HG03139 (cell line): ENCODE results near the gene CMPK1.
"Not testable (repeated sequence)": the region's sequence is repeated elsewhere in the genome, so short reads cannot be mapped to it uniquely, and the experiment has no call there.

Experiments
- ATAC-seq: cut with Tn5 transposase; IDR thresholded peaks from one replicate; pipeline ENCODE4 v1.9.1; 2021; ENCODE audit not compliant: unreplicated experiment

The CMPK1 gene

DNA sequence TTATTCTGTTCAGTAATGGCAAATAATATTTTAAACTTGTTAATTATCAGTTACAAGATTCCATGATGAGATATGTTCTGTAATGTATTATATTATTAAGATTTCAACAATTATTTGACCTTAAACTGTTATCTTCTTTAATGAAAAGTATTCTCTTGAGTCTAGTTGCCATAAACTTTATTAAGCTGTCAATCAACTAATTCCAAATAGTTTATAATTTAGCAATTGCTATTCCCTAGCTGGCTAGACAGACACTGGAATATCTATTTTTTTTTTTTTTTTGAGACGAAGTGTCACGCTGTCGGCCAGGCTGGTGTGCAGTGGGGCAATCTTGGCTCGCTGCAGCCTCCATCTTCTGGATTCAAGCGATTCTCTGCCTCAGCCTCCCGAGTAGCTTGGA lies 3.8 kb downstream of the CMPK1 start:
- ATAC-seq = no peak

DNA sequence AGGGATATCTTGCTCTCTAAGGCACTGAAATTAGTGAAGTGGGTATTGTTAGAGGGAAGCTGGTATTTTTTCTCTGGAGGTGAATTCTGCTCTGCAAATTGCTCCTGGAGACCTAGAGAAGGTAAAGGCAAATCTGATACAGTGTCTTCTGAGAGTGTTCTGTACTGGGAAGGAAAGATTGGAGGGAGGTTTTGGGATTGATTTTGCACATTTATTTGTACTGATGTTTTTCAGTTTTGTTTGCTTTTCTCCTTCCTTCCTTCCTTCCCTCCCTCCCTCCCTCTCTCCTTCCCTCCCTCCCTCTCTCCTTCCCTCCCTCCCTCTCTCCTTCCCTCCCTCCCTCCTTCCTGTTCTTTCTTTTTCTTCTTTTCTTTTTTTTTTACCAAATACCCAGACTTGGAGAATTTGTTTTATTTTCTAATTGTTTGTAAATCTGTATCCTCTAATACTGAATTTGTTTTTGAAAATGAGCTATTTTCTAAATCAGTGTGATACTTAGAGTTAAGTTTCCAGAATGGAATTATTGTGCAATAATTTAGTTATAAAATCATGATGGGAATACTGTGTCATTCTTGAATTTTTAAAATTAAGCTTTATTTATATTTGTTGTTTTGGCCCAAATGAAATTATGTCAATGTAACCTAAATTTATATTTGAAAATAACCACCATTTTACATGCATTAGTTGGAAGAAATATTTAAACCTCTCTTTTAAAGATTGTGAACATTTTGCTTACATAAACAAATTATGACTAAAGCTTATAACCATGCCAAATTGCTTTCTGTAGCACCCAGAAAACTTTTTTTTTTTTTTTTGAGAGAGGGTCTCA lies 4.9 kb downstream of the CMPK1 start:
- no peak for ATAC-seq

DNA sequence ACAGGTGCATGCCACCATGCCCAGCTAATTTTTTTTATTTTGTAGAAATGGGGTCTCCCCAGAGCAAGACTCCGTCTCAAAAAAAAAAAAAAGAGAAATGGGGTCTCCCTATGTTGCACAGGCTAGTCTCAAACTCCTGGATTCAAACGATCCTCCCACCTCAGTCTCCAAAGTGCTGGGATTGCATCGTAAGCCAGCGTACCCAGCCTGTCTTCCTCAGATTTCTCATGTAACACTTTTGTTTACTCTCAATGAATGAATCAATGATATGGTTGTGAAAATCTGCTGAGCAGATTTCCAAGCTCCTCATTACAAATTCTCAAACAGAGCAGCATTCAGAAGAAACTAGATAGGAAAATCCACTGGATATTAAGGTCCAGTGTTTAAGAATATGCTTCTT lies 6.6 kb downstream of the CMPK1 start:
- ATAC-seq = no peak

DNA sequence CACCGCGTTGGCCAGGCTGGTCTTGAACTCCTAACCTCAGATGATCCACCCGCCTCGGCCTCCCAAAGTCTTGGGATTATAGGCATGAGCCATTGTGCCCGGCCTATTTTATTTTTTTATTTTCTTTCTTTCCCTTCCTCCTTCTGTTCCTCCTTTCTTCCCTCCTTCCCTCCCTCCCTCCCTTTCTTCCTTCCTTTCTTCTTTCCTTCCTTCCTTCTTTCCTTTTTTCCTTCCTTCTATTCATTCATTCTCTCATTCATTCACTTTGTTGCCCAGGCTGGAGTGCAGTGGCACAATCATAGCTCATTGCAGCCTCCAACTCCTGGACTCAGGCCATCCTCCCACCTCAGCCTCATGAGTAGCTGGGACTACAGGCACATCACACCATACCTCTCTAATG lies 13.4 kb downstream of the CMPK1 start:
- ATAC-seq = not testable (repeated sequence)

DNA sequence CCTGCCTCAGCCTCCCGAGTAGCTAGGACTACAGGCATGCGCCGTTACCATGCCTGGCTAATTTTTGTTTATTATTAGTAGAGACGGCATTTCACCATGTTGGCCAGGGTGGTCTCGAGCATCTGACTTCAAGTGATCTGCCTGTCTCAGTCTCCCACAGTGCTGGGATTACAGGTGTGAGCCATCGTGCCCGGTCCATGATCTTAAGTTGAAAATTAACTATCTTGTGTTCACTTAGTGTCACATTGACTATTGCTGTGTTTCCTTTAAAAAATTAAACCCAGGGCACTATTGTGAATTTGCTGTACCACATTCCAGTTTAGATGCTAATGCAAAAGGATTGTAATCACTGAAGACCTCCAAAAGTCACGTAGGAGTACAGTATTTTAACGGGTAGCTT lies 14.1 kb downstream of the CMPK1 start:
- ATAC-seq = no peak

DNA sequence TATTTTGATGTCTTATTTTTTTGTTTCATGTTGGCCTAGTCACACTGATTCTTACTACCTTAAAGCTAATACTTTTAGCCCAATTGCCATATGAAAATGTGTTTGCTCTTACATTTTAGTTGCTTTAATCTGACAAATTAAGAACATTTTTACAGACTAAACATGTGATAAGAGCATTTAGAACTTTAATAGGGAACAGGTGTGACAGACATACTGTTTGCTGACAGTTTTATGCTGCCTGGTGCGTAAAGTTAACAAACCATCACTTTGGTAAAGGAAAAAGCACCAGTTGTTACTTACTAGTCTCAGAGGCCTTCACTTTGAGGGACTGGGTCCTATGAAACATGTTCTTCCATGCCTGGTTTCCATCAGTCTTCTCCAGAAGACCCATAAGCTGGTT lies 14.7 kb downstream of the CMPK1 start:
- no peak for ATAC-seq

DNA sequence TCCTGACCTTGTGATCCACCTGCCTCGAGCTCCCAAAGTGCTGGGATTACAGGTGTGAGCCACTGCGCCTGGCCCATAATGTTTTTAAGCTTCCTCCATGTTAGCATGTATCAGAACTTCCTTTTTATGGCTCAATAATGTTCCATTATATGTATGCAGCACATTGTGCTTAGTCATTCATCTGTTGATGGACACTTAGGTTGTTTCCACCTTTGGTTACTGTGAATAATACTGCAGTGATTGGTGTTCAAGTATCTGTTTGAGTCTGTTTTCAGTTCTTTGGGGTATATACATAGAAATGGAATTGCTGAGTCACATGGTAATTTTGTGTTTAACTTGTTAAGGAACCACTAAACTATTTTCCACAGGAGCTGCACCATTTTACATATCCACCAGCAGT lies 17.7 kb downstream of the CMPK1 start:
- ATAC-seq = no peak

DNA sequence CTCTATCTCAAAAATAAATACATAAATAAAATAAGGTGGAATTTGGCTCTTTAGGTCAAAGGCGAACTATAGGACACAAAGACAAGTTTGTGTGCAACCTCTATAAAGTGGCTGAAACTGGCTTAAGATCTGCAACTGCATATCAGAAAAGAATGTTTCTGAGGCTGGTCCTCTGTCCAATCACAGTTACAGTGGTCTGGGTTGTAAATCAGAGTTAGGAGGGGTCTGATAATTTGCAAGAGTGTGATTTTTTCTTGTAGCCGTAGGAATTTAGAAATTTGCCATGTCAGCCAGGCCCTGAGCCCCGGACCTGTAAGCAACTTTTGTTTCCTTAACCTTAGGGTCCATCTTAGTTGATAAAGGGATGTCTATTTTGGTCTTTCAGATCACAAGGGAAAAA lies 27.8 kb downstream of the CMPK1 start:
- ATAC-seq = no peak

DNA sequence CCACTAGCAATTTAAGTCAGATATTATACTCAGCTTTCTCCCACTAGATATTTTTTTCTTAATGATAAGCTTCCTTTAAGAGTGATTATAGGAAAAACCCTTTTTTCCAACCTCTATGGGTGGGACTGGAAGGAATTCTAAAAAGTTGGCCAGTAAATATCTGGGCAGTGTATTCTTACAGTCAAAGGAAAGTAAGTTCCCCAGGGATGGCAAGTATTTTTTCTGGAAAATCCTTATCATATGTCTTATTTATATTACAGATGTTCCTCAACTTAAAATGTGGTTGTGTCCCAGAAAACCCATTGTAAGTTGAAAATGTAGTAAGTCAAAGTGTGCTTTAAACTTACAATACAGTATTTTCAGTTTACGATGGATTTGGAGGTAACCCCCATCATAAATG lies 29.2 kb downstream of the CMPK1 start:
- ATAC-seq = no peak

DNA sequence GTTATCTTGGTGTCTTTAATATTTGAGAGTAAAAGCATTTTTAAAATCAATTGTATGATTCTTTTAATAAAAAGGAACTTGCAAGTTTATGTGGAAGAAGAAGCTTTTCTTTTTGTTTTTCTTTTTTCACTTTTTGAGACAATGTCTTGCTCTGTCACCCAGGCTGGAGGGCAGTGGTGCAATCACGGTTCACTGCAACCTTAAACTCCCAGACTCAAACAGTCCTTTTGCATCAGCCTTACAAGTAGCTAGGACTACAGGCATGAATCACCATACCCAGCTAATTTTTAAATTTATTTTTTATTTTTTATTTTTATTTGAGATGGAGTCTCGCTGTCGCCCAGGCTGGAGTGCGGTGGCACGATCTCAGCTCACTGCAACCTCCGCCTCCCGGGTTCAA lies 34.1 kb downstream of the CMPK1 start:
- ATAC-seq = no peak

DNA sequence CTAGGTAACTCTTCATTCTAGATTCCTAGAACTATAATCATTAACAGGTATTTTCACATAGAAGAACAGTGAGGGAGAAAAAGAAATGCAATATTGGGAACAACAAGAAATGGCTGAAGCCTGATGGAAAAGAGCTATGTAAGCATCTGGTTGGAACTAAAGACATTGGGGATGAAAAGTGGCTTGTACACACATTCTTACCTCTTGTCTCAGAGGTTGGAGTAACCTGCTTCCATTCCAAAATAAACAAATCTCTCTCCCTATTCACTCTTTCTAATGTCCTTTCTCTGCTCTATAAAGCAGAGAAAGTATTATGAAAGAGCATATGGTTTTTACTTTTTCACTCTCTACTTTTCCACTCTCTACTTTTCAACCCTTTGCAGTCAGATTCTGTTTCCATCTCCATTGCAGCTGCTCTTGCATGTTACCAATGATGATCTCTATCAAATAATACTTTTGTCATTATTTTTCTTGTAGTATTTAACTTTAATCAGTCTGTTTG lies 37.5 kb downstream of the CMPK1 start:
- ATAC-seq = no peak

DNA sequence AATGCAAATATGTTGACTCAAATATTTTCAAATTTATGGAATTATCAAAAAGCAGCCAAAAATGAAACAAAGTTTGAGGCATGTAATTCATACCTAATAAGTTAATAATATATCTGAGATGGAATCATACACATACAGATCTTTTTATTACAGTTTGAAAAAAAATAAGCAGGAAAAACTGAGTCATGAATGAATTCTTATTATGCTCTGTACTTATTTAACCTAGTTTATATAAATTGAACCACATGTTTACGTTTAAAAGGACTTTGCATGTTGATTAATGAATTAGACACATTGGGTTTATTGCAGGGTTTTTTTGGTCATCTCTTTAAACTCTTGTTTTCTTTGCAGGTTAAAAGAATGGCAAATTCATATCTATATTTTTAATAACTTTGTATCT lies 40.9 kb downstream of the CMPK1 start:
- ATAC-seq = no peak

DNA sequence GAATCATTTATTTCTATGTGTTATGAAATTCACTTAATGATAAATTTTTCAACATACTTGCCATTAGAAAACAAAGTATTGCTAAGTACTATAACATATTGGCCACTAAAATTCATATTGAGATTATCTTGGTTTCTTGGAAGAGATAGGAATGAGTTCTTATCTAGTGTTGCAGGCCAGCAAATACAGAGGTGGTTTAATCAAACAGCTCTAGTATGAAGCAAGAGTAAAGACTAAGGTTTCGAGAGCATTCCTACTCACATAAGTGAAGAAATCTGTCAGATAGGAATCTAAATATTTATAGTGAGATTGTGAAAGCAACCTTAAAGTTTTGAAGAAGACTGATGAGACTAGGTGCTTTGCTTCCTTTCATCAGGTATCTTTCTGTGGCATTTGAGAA lies 44.6 kb downstream of the CMPK1 start:
- ATAC-seq = no peak

DNA sequence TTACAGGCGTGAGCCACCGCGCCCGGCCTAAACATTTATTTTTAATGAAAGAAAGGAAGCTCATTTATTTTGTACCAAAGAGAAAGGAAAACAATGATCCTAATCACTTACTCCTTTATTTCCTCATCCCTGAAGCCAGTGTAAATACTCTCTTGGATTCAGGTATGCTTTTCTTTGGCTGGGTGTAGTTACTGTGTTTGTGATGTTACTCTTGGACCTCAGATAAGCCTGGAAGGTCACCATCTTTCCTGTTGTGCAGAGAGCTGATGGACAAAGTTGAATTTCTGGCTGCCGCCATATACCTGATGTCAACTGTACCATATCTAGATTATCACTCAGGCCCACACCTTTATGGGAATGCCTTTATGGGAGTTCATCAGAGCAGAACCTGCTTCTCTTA lies 47.1 kb downstream of the CMPK1 start:
- ATAC-seq = no peak

DNA sequence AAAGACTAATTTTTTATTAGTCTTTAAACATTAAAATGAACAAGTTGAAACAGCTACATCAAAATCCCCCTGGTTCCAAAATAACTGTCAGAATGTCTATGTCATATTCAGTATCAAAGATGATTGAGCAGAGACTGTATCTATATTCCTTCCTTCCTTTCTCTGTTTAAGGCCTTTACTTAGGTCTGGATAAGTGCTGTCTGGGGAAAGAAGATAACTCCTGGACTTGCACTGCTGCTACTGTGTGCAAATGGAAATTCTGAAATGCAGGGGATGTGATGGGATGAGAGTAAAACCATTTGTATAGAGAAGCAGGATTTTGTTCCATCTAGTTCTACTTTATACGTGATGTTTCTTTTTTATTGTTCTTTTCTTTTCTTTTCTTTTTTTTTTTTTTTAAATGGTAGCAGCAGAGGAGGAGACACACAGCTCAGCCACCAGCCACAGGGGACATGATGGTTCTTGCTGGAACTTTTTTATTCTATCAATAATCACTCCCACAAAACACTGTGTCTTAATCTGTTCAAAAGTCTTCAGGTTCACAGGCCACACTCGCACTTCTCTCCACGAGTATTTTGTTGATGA lies 48.9 kb downstream of the CMPK1 start:
- no peak for ATAC-seq

DNA sequence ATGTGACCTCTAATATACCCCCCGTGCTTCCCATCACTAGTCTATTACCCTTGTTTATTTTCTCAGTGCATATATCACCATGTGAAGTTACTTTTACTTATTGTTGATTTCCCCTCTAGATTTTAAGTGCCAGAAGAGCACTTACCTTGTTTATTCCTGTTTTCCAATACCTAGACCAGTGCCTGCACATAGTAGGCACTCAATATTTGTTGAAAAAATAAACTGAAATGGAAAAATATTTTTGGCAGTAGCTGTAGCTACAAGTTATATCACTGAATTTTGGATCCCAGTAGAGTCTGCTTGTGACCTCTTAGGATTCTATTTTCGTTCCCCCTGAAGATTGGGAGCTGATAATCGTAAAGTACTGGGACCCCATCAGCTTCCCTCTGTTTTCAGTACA lies 50.5 kb downstream of the CMPK1 start:
- no peak for ATAC-seq

DNA sequence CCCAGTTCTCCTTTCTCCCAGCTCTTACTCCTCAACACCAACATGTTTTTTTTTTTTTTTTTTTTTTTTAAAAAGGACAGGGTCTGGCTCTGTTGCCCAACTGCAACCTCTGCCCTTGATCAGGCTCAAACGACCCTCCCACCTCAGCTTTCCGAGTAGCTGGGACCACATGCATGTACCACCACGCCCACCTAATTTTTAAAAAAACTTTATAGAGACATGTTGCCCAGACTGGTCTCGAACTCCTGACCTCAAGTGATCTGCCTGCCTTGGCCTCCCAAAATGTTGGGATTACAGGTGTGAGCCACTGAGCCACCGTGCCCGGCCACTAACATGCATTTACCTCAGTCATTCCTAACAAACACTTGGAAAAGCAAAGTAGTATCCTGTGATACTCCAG lies 51.4 kb downstream of the CMPK1 start:
- no peak for ATAC-seq

DNA sequence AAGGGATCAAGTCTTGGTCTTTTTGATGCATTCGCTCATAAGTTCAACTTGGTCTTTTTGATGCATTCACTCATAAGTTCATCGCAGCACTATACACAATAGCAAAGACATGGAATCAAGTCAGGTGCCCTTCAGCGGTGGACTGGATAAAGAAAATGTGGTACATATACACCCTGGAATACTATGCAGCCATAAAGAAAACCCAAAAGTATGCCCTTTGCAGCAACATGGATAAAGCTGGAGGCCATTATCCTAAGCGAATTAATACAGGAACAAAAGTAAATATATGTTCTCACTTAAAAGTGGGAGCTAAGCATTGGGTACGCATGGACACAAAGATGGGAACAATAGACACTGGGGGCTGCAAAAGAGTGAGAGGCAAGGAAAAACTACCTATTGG lies 52.7 kb downstream of the CMPK1 start:
- no peak for ATAC-seq

DNA sequence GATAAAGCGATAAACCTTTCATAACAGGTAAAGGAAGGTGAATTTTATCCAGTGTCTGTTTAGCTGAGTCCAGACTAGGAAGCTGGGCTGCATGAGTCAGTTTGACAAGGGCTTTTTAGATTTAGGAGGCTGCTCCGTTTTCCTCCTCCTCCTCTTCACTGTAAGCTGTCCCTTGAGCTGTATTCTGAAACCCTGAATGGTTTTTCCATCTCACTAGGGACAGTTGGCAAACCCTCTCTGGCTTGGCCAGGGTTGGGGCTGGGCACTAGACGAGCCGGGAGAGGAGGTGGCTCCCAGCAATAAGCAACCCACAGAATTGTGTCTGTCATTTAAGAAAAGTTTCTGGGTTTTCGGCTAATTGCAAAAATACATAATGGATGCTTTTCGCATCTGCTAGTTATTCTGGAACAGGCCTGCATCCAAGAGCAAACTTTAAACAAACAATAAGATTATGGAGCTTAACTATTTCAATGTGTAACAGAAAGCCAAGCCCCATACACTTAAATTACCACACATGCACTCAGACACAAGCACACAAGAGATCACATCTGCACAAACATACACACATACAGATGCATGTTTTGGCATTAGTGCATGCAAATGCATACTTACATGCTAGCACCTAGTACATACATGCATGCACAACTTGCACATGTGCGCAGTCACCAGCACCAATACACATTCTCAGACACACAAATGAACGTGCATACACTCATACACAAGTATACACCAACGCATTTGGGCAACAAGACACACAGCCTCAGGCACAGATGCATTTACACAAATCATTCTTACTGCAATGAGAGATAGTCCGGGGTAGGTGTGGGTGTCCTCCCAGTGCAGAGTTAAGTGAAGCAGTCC lies 54.7 kb downstream of the CMPK1 start:
- peak; percentile 9 for ATAC-seq

DNA sequence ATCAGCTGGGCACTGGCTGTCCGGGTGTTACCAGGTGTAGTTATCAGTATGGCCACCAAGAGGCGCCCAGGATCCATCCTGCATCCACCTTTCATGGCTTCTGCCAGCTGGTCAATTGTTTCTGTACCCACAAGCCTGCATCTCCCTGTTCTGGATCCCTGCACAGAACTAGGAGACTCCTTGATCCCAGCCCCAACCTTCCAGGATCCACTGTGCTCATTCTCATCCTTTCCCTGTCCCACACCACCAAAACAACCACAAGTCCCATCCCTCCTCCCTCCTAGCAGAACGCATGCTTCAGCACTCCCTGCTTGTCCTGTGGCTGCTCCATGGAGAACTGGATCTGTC lies 55.3 kb downstream of the CMPK1 start:
- peak; percentile 56 for ATAC-seq

DNA sequence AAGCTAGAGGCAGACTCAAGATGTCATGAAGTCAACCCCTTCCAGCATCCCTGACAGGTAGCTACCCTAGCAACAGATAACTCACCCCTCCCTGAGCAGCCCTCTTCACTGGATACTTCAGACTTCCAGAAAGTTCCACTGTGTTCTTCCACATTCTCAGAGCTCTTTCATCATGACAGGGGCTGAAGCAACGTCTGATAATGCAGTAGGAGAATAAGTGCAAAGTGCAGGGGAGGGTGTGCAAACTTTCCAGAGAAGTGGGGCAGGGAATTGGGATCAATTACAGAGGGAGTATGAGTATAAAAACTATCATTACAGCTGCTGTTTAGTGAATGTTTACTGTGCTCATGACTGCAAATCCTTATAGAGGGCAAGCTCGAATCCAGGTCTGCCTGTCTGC lies 56.1 kb downstream of the CMPK1 start:
- ATAC-seq = no peak

DNA sequence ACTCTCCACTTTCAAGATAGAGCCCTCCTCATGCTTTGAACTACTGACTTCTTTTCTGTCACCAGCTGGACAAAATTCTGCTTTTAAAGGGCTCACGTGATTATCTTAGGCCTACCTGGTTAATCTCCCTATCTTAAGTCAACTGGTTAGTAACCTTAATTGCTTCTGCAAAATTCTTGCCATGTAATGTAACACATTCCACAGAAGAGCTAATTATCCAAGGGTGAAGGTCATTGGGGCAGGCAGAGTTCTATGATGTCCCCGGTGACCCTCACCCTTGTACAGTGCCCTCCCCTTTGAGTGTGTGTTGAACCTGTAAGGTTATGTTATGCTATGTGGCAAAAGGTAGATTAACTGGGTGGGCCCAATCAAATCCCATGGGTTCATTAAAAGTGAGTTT lies 57.3 kb downstream of the CMPK1 start:
- ATAC-seq = no peak
